ENCODE measurements around the gene PXN.
"Not testable (repeated sequence)": the region's sequence is repeated elsewhere in the genome, so short reads cannot be mapped to it uniquely, and the experiment has no call there.

Gene PXN

GRCh38 chr12:120252071-120252906 is 13.2 kb downstream of the PXN start:
- Histone ChIP-seq H3K27ac (peak overlapping the region in 1 of 2 donors; percentile 54), H3K4me3 (no peak overlapping the region)
- no peak for DNase-seq (ENCODE audit: low spot score)
- no peak for TF ChIP-seq CTCF (IDR thresholded peaks at IDR 0.05)

- H3K4me3 ChIP-seq; DNase-seq (ENCODE audit: low spot score): not testable (repeated sequence)
- peak overlapping the region in 1 of 2 donors; percentile 54 for H3K27ac ChIP-seq
Measured at GRCh38 chr12:120251364-120252070, 14.0 kb downstream of the PXN start.

GRCh38 chr12:120249875-120250795 is 15.4 kb downstream of the PXN start:
- no peak for DNase-seq (ENCODE audit: low spot score)
- TF ChIP-seq CTCF (IDR thresholded peaks at IDR 0.05), result no peak
- peak overlapping the region; percentile 32 to 75 for H3K27ac ChIP-seq
- peak overlapping the region; percentile 46 for H3K4me3 ChIP-seq

- peak overlapping the region; percentile 46 for H3K4me3 ChIP-seq
Measured at GRCh38 chr12:120249266-120249874, 16.2 kb downstream of the PXN start.

GRCh38 chr12:120247621-120248030 is 17.9 kb downstream of the PXN start:
- no peak for DNase-seq (ENCODE audit: low spot score)
- Histone ChIP-seq H3K27ac (peak overlapping the region in 1 of 2 donors; percentile 77), H3K4me3 (peak overlapping the region; percentile 32)
- no peak for TF ChIP-seq CTCF (IDR thresholded peaks at IDR 0.05)

More at GRCh38 chr12:120249266-120249874, 16.2 kb downstream of the PXN start:
- peak overlapping the region; percentile 32 to 75 for H3K27ac ChIP-seq
- no peak for DNase-seq (ENCODE audit: low spot score)
- TF ChIP-seq CTCF (IDR thresholded peaks at IDR 0.05), result no peak

- no peak overlapping the region for H3K4me3 ChIP-seq
Measured at GRCh38 chr12:120247183-120247582, 18.3 kb downstream of the PXN start.

GRCh38 chr12:120246705-120247104 is 18.8 kb downstream of the PXN start:
- not testable (repeated sequence) for H3K27ac ChIP-seq; H3K4me3 ChIP-seq; DNase-seq (ENCODE audit: low spot score)

More at GRCh38 chr12:120247183-120247582, 18.3 kb downstream of the PXN start:
- H3K27ac ChIP-seq, result peak overlapping the region in 1 of 2 donors; percentile 62
- no peak for TF ChIP-seq CTCF (IDR thresholded peaks at IDR 0.05)
- DNase-seq (ENCODE audit: low spot score), result no peak

Measured in coronary artery (tissue), 2 donors.